NCI-H524 (cell line): Measurements from ENCODE around the gene MKKS.

Source experiments
- DNase-seq, 2 experiments: peaks; one replicate each; lab custom pipeline; 2025; lab: John Stamatoyannopoulos, UW

MKKS gene

DNA sequence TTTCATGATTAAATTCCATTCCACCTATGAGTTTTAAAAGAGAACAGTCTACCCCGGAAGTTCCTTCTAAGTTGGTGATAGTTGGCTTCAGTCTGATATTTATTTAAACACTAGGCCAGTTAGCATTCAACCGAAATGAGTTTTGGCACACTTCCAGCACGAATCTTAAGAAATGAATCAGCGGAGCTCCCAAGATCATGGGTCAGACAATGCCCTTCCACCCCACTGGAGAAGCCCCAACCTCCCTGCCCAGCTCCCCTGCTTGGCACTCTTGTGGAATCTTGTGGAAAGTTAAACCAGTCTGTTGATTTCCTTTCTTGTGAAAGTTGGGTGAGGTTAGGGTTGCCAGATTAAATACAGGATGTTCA lies 64.3 kb downstream of the MKKS start:
- no peak for DNase-seq

DNA sequence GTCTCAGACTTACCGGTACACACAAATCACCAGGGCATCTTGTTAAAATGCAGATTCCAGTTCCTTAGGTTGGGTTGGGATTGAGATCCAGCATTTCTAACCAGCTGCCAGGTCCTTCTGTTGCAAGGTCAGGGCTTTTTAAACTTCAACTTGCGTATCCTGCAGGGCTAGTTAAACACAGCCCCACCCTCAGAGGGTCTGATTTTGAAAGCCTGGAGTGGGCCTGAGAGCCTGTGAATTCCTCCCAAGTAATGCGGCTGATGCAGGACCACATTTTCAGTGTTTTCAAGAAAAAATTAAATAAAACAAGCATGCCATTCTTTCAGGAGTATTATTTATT lies 65.3 kb downstream of the MKKS start:
- DNase-seq, result no peak

DNA sequence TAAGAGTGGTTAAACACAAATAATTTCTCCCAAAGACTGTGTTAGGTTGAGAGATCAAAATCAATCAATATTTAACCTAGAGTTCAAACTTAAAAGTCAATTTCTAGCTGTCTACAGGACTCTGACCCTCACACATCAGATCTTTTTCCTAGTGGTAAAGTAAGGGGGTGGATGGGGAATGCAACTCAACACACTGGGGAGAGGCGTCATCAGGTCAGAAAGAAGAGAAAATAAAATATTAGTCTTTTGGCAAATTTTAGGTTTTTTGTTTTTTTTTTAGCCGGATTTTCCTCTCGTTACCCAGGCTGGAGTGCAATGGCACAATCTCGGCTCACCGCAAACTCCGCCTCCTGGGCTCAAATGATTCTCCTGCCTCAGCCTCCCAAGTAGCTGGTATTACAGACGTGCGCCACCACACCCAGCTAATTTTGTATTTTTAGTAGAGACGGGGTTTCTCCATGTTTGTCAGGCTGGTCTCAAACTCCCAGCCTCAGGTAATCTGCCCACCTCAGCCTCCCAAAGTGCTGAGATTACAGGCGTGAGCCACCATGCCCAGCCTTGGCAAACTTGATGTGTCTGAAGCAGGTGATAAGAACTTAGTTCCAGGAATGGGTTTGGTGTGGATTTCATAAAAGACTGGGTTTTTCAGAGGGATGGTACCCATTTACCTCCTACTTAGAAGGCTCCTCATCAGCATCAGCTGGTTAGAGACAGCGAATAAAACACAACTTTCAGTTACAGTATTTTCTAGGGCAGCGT lies 65.9 kb downstream of the MKKS start:
- DNase-seq, result no peak

DNA sequence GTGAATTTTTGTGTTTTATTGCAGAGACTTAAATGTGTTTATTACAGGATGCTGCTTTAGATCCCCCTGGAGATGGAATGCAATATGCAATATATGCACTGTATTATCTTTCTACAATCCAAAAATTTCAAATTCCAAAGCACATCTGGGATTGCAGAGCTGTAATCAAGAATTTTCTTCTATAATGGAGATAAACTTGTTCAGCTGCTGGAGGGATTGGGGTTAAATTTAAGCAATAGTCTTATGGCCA lies 66.4 kb downstream of the MKKS start:
- DNase-seq, result no peak

DNA sequence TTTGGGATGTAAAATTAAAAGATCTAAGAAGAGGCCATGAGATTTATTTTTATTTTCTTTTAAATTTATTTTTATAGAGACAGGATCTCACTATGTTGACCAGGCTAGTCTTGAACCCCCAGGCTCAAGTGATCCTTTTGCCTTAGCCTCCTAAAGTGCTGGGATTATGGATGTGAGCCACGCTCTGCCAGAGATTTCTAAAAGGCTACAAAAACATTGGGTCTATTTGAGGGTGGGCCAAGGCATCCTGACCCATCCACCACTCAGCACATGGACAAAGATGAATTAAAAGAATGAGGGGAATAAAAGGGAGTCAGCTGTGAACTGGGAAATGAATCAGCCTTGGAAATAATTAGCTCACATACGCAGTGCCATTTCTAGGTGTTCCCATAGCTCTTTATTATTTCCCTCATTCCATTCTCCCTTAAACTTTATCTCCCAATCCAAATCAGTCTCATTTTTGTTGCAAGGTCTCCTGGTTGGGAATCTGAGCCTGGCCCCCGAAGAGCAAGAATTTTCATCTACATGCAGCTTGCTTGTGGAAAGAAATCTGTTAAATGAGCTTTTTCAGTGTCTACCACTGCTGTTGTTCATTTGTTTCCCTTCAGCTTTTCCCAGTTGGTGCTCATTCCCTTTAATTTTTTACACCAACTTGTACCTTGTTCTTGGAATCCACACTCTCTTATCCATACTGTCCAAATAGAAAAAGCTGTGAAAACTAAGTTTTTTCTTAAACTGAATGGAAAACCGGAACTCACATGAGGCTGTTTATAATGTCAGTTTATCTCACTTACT lies 66.9 kb downstream of the MKKS start:
- DNase-seq, result no peak

DNA sequence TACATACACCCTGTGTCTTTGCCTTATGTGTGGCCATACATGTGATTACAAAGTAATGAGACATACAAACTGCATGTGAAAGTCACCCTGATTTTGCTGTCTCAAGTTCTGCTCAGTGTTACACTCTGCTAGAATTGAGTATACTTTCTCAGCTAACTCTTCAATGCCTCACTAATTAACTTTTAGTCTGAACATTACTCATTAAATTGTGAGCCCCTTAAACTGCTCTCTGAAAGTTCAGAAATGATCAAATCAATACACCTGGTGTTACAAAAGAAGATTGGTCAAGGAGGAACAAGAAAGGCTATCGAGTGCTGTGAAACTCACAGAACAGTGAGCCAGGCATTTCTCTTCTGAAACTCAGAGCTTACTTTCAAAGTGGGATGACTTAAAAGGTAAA lies 71.3 kb downstream of the MKKS start:
- no peak for DNase-seq

DNA sequence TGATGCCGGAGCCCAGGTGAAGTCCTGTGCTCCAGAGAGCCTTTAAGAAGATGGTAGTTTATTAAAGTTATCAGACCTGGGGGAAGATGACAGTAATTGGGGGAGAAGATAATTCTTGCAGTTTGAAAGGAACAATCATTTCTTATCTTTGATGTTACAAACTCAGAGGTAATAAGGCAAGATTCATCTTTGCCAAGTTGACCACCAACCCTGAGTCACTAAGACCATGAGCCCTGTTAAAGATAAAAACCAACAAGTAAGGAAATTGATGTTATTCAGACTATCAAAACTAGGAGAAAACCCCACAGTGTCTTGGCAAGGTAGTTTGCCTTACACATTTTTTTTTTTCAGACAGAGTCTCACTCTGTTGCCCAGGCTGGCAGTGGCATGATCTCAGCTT lies 73.1 kb downstream of the MKKS start:
- DNase-seq, result no peak

DNA sequence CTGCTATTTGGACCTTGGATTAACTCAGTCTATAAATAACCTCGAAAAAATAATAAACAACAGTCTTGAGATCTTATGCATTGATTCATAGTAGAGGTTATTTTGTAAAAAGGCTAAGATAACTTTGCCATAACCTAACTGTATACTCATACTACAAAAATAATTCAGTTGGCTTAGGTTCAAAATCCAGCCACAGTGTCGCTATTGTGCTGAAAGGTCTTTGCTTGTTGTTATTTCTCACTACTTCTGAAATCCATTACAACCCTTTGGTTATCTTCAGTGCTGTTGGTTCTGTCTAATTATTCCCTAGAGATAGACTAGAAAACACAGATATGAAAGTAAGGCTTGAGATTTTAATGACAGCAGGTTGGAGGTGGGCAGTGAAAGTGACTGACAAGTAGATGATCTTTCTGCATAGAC lies 74.4 kb downstream of the MKKS start:
- DNase-seq, result no peak

DNA sequence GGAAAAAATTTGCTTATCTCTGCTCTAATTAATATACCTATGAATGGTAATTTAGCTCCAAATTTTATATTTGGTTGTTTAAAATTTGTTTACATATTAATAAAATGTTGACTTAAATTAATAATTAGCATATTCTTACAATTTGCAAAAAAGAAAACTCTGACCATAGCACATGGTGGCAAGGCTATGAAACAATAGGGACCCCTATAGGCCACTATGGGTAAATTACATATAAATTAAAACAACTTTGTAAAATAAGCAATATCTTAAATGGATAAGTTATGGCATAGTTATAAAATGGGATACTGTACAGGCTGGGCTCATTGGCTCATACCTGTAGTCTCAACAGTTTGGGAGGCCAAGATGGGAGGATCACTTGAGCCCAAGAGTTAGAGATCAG lies 76.0 kb downstream of the MKKS start:
- DNase-seq, result peak in 1 of 2 experiments; percentile 15

DNA sequence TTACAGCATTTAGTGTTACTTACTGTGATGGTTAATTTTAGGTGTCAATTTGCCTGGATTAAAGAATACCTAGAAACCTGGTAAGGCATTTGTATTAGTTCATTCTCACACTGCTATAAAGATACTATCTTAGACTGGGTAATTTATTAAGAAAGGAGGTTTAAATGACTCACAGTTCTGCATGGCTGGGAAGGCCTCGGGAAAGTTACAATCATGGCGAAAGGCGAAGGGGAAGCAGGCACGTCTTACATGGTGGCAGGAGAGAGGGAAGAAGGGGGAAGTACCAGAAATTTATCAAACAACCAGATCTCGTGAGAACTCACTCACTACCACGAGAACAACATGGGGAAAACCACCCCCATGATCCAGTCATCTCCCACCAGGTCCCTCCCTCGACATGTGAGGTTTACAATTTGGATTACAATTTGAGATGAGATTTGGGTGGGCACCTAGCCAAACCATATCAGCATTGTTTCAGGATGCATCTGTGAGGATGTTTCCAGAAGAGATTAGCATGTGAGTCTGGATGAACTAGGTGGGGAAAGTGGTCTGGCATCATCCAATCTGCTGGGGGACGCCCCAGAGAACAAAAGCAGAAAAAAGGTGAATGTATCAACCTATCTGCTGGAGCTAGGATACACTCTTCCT lies 76.8 kb downstream of the MKKS start:
- no peak for DNase-seq

DNA sequence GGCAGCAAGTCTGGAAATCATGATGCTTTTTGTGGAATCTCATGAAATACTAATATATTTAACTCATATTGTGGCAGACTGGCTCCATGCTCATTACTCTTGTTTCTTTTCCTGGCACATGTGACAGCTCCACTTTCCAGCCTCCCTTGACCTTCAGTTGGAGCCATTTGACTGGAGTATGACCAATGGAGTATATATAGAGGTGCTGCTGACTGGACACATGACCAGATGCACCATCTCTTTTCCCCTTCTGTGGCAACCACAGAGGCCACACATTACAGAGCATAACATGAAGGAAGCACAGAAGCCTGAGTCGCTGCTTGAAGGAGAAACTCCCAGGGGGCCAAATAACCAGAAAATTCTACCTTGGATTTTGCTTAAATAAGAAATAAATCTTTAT lies 77.4 kb downstream of the MKKS start:
- DNase-seq, result no peak

DNA sequence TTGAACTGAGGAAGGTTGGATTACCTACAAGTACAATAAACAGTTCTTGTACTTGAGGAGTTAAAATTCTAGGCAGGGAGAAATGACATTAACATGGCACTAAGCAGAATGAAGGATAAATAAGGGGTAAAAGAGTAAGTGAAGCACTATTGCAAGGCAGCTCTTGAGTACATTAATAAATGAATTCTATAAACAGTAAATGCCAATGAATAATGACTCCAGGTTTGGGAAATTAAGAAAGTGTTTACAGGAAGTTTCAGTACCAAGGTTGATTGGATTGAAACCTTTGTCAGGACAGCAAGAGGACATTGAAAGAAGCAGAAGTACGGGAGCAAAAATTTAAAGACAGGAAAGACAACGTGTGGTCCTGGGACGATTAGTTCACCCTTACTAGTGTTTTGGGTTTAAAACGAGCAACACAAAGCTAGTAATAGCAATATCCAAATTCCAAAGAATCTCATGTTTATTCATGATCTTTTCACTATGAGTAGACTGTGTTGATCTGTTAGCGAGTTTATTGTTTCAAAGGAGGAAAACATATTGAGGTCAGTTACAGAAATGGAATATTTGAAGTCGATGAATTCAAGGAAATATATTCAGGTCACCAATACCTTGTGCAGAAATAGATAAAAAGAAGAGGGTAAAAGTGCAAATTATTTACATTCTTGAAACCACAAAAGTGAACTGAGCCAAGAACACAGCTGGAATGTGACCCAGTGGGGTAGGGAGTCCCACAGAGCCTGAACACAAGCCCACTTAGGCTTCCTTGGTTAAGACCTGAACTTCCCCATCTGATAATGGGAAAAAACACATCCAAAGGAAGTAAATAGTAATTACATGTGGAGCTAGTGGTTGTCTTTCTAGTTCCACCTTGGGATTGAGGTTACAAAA lies 80.8 kb downstream of the MKKS start:
- no peak for DNase-seq
